HepG2 (cell line): ENCODE measurements around the gene CADPS2. TPM values are rescaled to one million over a fixed set of nuclear protein-coding genes. Genes with fewer than 3 reads are reported as not detected.

Experiments
- ARNT2 ChIP-seq: sonication (generic); formaldehyde crosslinking; IDR thresholded peaks from 2 replicates; pipeline ENCODE4 v1.8.0; 2022; ENCODE audit warnings: mild to moderate bottlenecking, low read depth, missing genetic modification reagents, moderate library complexity
- ETS1 ChIP-seq: sonication (generic); formaldehyde crosslinking; IDR thresholded peaks from 2 replicates; pipeline ENCODE4 v1.4.0; 2020; ENCODE audit warnings: missing genetic modification reagents
- HDAC1 ChIP-seq: sonication (generic); formaldehyde crosslinking; IDR thresholded peaks from 2 replicates; pipeline ENCODE4 v1.5.1; 2020; ENCODE audit warnings: mild to moderate bottlenecking, missing genetic modification reagents
- HHEX ChIP-seq: IDR thresholded peaks from 2 replicates; pipeline ENCODE4 v1.6.1; 2016; ENCODE audit warnings: control low read depth
- HOXD1 ChIP-seq: sonication (generic); formaldehyde crosslinking; IDR thresholded peaks from 2 replicates; pipeline ENCODE4 v1.5.0; 2020; ENCODE audit warnings: missing genetic modification reagents
- KDM1A ChIP-seq: IDR thresholded peaks from 2 replicates; pipeline ENCODE4 v1.6.1; 2016; ENCODE audit warnings: missing compliant biosample characterization
- MAZ ChIP-seq, 2 experiments: sonication (generic) in 1 of 2; formaldehyde crosslinking in 1 of 2; IDR thresholded peaks; 2 replicates each; pipeline versions ENCODE4 v1.5.0 to v1.6.1; 2012 to 2020; ENCODE audit warnings: low read depth in 2 of 2, mild to moderate bottlenecking in 2 of 2, borderline replicate concordance in 1 of 2, improper control_type of control experiment in 1 of 2, low read length in 1 of 2, missing genetic modification reagents in 1 of 2, moderate library complexity in 1 of 2
- MLXIP ChIP-seq: sonication (generic); formaldehyde crosslinking; IDR thresholded peaks from 2 replicates; pipeline ENCODE4 v1.9.0; 2021; ENCODE audit warnings: missing genetic modification reagents, borderline replicate concordance
- PHF20 ChIP-seq: sonication (generic); formaldehyde crosslinking; IDR thresholded peaks from 2 replicates; pipeline ENCODE4 v1.5.0; 2020; ENCODE audit warnings: mild to moderate bottlenecking, missing genetic modification reagents
- PHF5A ChIP-seq: IDR thresholded peaks from one replicate; pipeline ENCODE4 v1.6.1; 2018; ENCODE audit warnings: low read depth, missing genetic modification reagents; ENCODE audit not compliant: unreplicated experiment
- REXO4 ChIP-seq: sonication (generic); formaldehyde crosslinking; IDR thresholded peaks from 2 replicates; pipeline ENCODE4 v1.8.0; 2022; ENCODE audit warnings: missing genetic modification reagents, mild to moderate bottlenecking, borderline replicate concordance
- SALL2 ChIP-seq: sonication (generic); formaldehyde crosslinking; IDR thresholded peaks from 2 replicates; pipeline ENCODE4 v1.8.1; 2023; ENCODE audit warnings: mild to moderate bottlenecking, missing genetic modification reagents, inconsistent platforms
- TFE3 ChIP-seq: IDR thresholded peaks from 2 replicates; pipeline ENCODE4 v1.6.1; 2016
- ZBTB43 ChIP-seq: sonication (generic); formaldehyde crosslinking; conservative IDR thresholded peaks from 2 replicates; pipeline ENCODE4 v1.4.0; 2020; ENCODE audit warnings: missing genetic modification reagents
- ZNF138 ChIP-seq: sonication (generic); formaldehyde crosslinking; IDR thresholded peaks from 2 replicates; pipeline ENCODE4 v1.5.0; 2020; ENCODE audit warnings: mild to moderate bottlenecking, low read depth, missing genetic modification reagents
- ZNF451 ChIP-seq: sonication (generic); formaldehyde crosslinking; IDR thresholded peaks from 2 replicates; pipeline ENCODE4 v1.5.0; 2020; ENCODE audit warnings: mild to moderate bottlenecking, missing genetic modification reagents
- ZNF850 ChIP-seq: sonication (generic); formaldehyde crosslinking; conservative IDR thresholded peaks from 2 replicates; pipeline ENCODE4 v1.9.0; 2021; ENCODE audit warnings: mild to moderate bottlenecking, missing genetic modification reagents
- polyA plus RNA-seq, 8 experiments: library from polyadenylated mRNA; depleted of rRNA in 3 of 8; stranded (reverse) in 7 of 8; unstranded in 1 of 8; fragments of >200 nt; fragmentation: Illumina TruSeq in 4 of 8; extraction: Trizol in 4 of 8; gene quantifications; 2 replicates each; pipeline versions ENCODE4 v1.2.1 to v1.2.3, GENCODE V29; 2011 to 2016; ENCODE audit warnings: low read depth in 4 of 8, missing spikeins in 1 of 8, mixed read lengths in 1 of 8; ENCODE audit not compliant: insufficient read depth in 1 of 8
- total RNA-seq, 5 experiments: library from RNA; depleted of rRNA; stranded (reverse); fragments of >200 nt; fragmentation: Illumina TruSeq; extraction: Trizol; gene quantifications; 2 replicates each; pipeline ENCODE4 v1.2.3, GENCODE V29; 2016; ENCODE audit warnings: low read depth in 1 of 5
- TF ChIP-seq, protein P1 (sequence below): sonication (generic); formaldehyde crosslinking; IDR thresholded peaks from 2 replicates; pipeline ENCODE4 v1.4.0; 2020; ENCODE audit warnings: missing genetic modification reagents
- TF ChIP-seq, protein P2 (sequence below): sonication (generic); formaldehyde crosslinking; IDR thresholded peaks from 2 replicates; pipeline ENCODE4 v1.5.0; 2020; ENCODE audit warnings: missing genetic modification reagents, mild to moderate bottlenecking, borderline replicate concordance

Gene CADPS2
- total and polyA plus RNA-seq, 2 of the 13 experiments (the other 11 are each of a cell fraction or from before 2014, with no cell fraction given): 17.6 to 43.8 TPM

GRCh38 chr7:122886357-122887081, at the start of gene CADPS2 (continued):
- peak; percentile 57; the same call in 1 of the 2 replicates for TF ChIP-seq HDAC1 (CRISPR knock-in tag)
- TF ChIP-seq, protein P1, sequence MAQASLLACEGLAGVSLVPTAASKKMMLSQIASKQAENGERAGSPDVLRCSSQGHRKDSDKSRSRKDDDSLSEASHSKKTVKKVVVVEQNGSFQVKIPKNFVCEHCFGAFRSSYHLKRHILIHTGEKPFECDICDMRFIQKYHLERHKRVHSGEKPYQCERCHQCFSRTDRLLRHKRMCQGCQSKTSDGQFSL (CRISPR knock-in tag): peak; percentile 49; the same call in 1 of the 2 replicates
- peak; percentile 21; the same call in 1 of the 2 replicates for TF ChIP-seq ZNF138
- peak; percentile 75; the same call in 1 of the 2 replicates for TF ChIP-seq MLXIP (CRISPR knock-in tag)
- TF ChIP-seq PHF20 (CRISPR knock-in tag): peak; percentile 40
- peak; percentile 79 for TF ChIP-seq SALL2 (CRISPR knock-in tag)
- TF ChIP-seq ZBTB43 (CRISPR knock-in tag): 0 out of 2 replicates have a peak, but pooled peaks have one; percentile 61
- peak; percentile 78 for TF ChIP-seq MAZ (IDR thresholded peaks at IDR 0.05; ENCODE audit: borderline replicate concordance, low read depth, low read length)
- TF ChIP-seq MAZ (CRISPR knock-in tag; IDR thresholded peaks at IDR 0.05; ENCODE audit: low read depth): peak; percentile 67; the same call in 1 of the 2 replicates
- TF ChIP-seq HHEX (CRISPR knock-in tag): no peak
- TF ChIP-seq HOXD1: no peak
- peak; percentile 87 for TF ChIP-seq ARNT2 (CRISPR knock-in tag)
- no peak for TF ChIP-seq ZNF850 (CRISPR knock-in tag)
- TF ChIP-seq, protein P2, sequence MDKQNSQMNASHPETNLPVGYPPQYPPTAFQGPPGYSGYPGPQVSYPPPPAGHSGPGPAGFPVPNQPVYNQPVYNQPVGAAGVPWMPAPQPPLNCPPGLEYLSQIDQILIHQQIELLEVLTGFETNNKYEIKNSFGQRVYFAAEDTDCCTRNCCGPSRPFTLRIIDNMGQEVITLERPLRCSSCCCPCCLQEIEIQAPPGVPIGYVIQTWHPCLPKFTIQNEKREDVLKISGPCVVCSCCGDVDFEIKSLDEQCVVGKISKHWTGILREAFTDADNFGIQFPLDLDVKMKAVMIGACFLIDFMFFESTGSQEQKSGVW: peak; percentile 41; the same call in 1 of the 2 replicates
- no peak for TF ChIP-seq KDM1A
- peak; percentile 50 for TF ChIP-seq PHF5A (CRISPR knock-in tag)
- no peak for TF ChIP-seq ETS1 (CRISPR knock-in tag)
- TF ChIP-seq REXO4 (CRISPR knock-in tag): 0 out of 2 replicates have a peak, but pooled peaks have one; percentile 34
- 0 out of 2 replicates have a peak, but pooled peaks have one; percentile 25 for TF ChIP-seq ZNF451
- peak; percentile 51; the same call in 1 of the 2 replicates for TF ChIP-seq TFE3
